CD8-positive, alpha-beta memory T cell (primary cell): ENCODE results near the gene ABCB1. TPM values are rescaled to one million over a fixed set of nuclear protein-coding genes. Genes with fewer than 3 reads are reported as not detected.
"Not testable (repeated sequence)": the region's sequence is repeated elsewhere in the genome, so short reads cannot be mapped to it uniquely, and the experiment has no call there.

Source experiments
- CTCF ChIA-PET: fragments of 350-600 bp; sonication (Branson Sonifier 250); formaldehyde crosslinking; loops from one replicate; lab custom pipeline; 2021; ENCODE audit warnings: antibody characterized with exemption; lab: Charles Lee
- POLR2A ChIA-PET: fragments of 350-600 bp; sonication (Branson Sonifier 250); formaldehyde crosslinking; loops from one replicate; lab custom pipeline; 2021; ENCODE audit warnings: antibody characterized with exemption; lab: Charles Lee
- DNase-seq, 5 donors: peaks; one replicate each; pipeline versions ENCODE4 v3.0.0 to v3.0.0-alpha.2; 2020 to 2022; ENCODE audit warnings: mixed read lengths in 1 of 5
- H3K27ac ChIP-seq: one replicate; pipeline ENCODE4 v1.7.0; 2013; ENCODE audit warnings: low read depth, mild to moderate bottlenecking, low read length, moderate library complexity
- H3K27me3 ChIP-seq: 2 replicates; pipeline ENCODE4 v1.7.0; 2013; ENCODE audit warnings: low read length, mild to moderate bottlenecking; ENCODE audit not compliant: insufficient read depth, poor library complexity, severe bottlenecking
- H3K36me3 ChIP-seq: 2 replicates; pipeline ENCODE4 v1.7.0; 2013; ENCODE audit warnings: mild to moderate bottlenecking, low read length, moderate library complexity; ENCODE audit not compliant: insufficient read depth
- H3K4me1 ChIP-seq: 2 replicates; pipeline ENCODE4 v1.7.0; 2013; ENCODE audit warnings: mild to moderate bottlenecking, low read length, moderate library complexity; ENCODE audit not compliant: insufficient read depth
- H3K4me3 ChIP-seq: 2 replicates; pipeline ENCODE4 v1.7.0; 2013; ENCODE audit warnings: mild to moderate bottlenecking, low read length
- H3K9me3 ChIP-seq: 2 replicates; pipeline ENCODE4 v1.7.0; 2013; ENCODE audit warnings: mild to moderate bottlenecking, low read length
- H3K27ac Mint-ChIP-seq, 8 donors: one replicate each; pipeline ENCODE4 v1.8.0; 2020 to 2021; ENCODE audit warnings: mixed read lengths in 8 of 8, mild to moderate bottlenecking in 6 of 8, inconsistent platforms in 3 of 8, moderate library complexity in 3 of 8
- H3K27me3 Mint-ChIP-seq, 2 donors: one replicate each; pipeline ENCODE4 v1.8.0; 2020 to 2021; ENCODE audit warnings: mixed read lengths in 2 of 2, mild to moderate bottlenecking in 1 of 2, moderate library complexity in 1 of 2
- H3K36me3 Mint-ChIP-seq, 3 donors: one replicate each; pipeline ENCODE4 v1.8.0; 2020 to 2021; ENCODE audit warnings: mixed read lengths in 3 of 3, inconsistent platforms in 1 of 3, mild to moderate bottlenecking in 1 of 3
- H3K4me1 Mint-ChIP-seq, 3 donors: one replicate each; pipeline ENCODE4 v1.8.0; 2020 to 2021; ENCODE audit warnings: mixed read lengths in 3 of 3, inconsistent platforms in 1 of 3, mild to moderate bottlenecking in 1 of 3
- H3K4me3 Mint-ChIP-seq, 7 donors: one replicate each; pipeline ENCODE4 v1.8.0; 2020 to 2021; ENCODE audit warnings: mixed read lengths in 7 of 7, mild to moderate bottlenecking in 6 of 7, moderate library complexity in 4 of 7, inconsistent platforms in 2 of 7
- H3K9me3 Mint-ChIP-seq, 5 donors: one replicate each; pipeline ENCODE4 v1.8.0; 2020 to 2022; ENCODE audit warnings: mixed read lengths in 5 of 5, mild to moderate bottlenecking in 3 of 5, moderate library complexity in 2 of 5, inconsistent platforms in 1 of 5
- polyA plus RNA-seq: library from polyadenylated mRNA; unstranded; fragments of 300-500 nt; fragmentation: Illumina TruSeq; gene quantifications from one replicate; pipeline ENCODE4 v1.2.3, GENCODE V29; 2021
- total RNA-seq, 2 experiments: library from RNA; stranded (reverse); gene quantifications; one replicate each; pipeline ENCODE4 v1.2.3, GENCODE V29; 2021

Gene ABCB1
- total and polyA plus RNA-seq, 3 experiments from 2014 or later = 17.0 to 44.7 (median 22.2) TPM

- H3K9me3 ChIP-seq = no peaks in the 10 kb centered on the region
- H3K36me3 ChIP-seq = no peaks in the 10 kb centered on the region
- H3K4me3 ChIP-seq = no peak within 1 kb of the TSS
- H3K27me3 ChIP-seq = peaks cover 24% of the 10 kb centered on the region
- H3K27ac ChIP-seq = no peak within 1 kb of the TSS
- POLR2A ChIA-PET = no interaction called here
- Mint-ChIP-seq H3K9me3 (peaks cover 0 to 4% (median 0%) of the 10 kb centered on the region in 5 donors), H3K27me3 (peaks cover 20 to 49% of the 10 kb centered on the region in 2 donors), H3K27ac (peak within 1 kb of the TSS in 1 of 8 donors; percentile 2), H3K4me1 (peaks cover 13 to 18% (median 14%) of the 10 kb centered on the region in 3 donors), H3K4me3 (peak within 1 kb of the TSS; percentile 13 to 73 (median 62)), H3K36me3 (no peaks in the 10 kb centered on the region)
- DNase-seq = no peak
- CTCF ChIA-PET = no interaction called here
- no peaks in the 10 kb centered on the region for H3K4me1 ChIP-seq
Observed at GRCh38 chr7:87475359-87476178, 125.1 kb downstream of the ABCB1 start, which contains the start of gene ABCB4. Gene ABCB4 (minus strand): TSS chr7:87475680. CDS start chr7:87475465, 215 bp downstream.

- ChIA-PET POLR2A (no interaction called here), CTCF (no interaction called here)
- peaks cover 20 to 49% of the 10 kb centered on the region in 2 donors for H3K27me3 Mint-ChIP-seq
- H3K36me3 Mint-ChIP-seq = no peaks in the 10 kb centered on the region
- no peak overlapping the region for H3K27ac ChIP-seq
- no peak overlapping the region for H3K4me3 ChIP-seq
- H3K36me3 ChIP-seq = no peaks in the 10 kb centered on the region
- H3K9me3 ChIP-seq = no peaks in the 10 kb centered on the region
- H3K27ac Mint-ChIP-seq = peak overlapping the region in 1 of 8 donors; percentile 2
- peak overlapping the region; percentile 13 to 73 (median 59) for H3K4me3 Mint-ChIP-seq
- H3K27me3 ChIP-seq = peaks cover 24% of the 10 kb centered on the region
- H3K9me3 Mint-ChIP-seq = peaks cover 0 to 7% (median 3%) of the 10 kb centered on the region in 5 donors
- peaks cover 13 to 18% (median 14%) of the 10 kb centered on the region in 3 donors for H3K4me1 Mint-ChIP-seq
- no peak for DNase-seq
- H3K4me1 ChIP-seq = no peaks in the 10 kb centered on the region
Observed at GRCh38 chr7:87474533-87475358, 125.9 kb downstream of the ABCB1 start.

GRCh38 chr7:87473986-87474385 is 126.7 kb downstream of the ABCB1 start:
- H3K27me3 Mint-ChIP-seq = peaks cover 20 to 49% of the 10 kb centered on the region in 2 donors
- Histone ChIP-seq H3K36me3 (no peaks in the 10 kb centered on the region), H3K27ac (no peak overlapping the region)

GRCh38 chr7:87473192-87473591 is 127.5 kb downstream of the ABCB1 start:
- Mint-ChIP-seq H3K36me3 (no peaks in the 10 kb centered on the region), H3K27ac (no peak overlapping the region), H3K9me3 (peaks cover 0 to 7% (median 4%) of the 10 kb centered on the region in 5 donors), H3K4me3 (no peak overlapping the region), H3K27me3 (peaks cover 20 to 49% of the 10 kb centered on the region in 2 donors), H3K4me1 (peaks cover 13 to 18% (median 14%) of the 10 kb centered on the region in 3 donors)
- H3K9me3 ChIP-seq = no peaks in the 10 kb centered on the region
- no peak overlapping the region for H3K27ac ChIP-seq
- DNase-seq = no peak
- no peak overlapping the region for H3K4me3 ChIP-seq
- no peaks in the 10 kb centered on the region for H3K4me1 ChIP-seq
- H3K27me3 ChIP-seq = peaks cover 19% of the 10 kb centered on the region
- ChIA-PET POLR2A (no interaction called here), CTCF (no interaction called here)
- H3K36me3 ChIP-seq = no peaks in the 10 kb centered on the region

More at GRCh38 chr7:87473986-87474385, 126.7 kb downstream of the ABCB1 start:
- peaks cover 24% of the 10 kb centered on the region for H3K27me3 ChIP-seq
- CTCF ChIA-PET = no interaction called here
- Mint-ChIP-seq H3K4me1 (peaks cover 13 to 18% (median 14%) of the 10 kb centered on the region in 3 donors), H3K4me3 (peak overlapping the region in 1 of 7 donors; percentile 53), H3K36me3 (no peaks in the 10 kb centered on the region), H3K27ac (no peak overlapping the region), H3K9me3 (peaks cover 0 to 7% (median 3%) of the 10 kb centered on the region in 5 donors)
- no peaks in the 10 kb centered on the region for H3K9me3 ChIP-seq
- no peaks in the 10 kb centered on the region for H3K4me1 ChIP-seq
- no peak for DNase-seq
- POLR2A ChIA-PET = no interaction called here
- H3K4me3 ChIP-seq = no peak overlapping the region

- H3K4me3 ChIP-seq = no peak overlapping the region
- peaks cover 22 to 38% of the 10 kb centered on the region in 2 donors for H3K27me3 Mint-ChIP-seq
- H3K27ac ChIP-seq = no peak overlapping the region
- no peaks in the 10 kb centered on the region for H3K9me3 ChIP-seq
- ChIA-PET CTCF (no interaction called here), POLR2A (no interaction called here)
- H3K4me3 Mint-ChIP-seq = no peak overlapping the region
- no peaks in the 10 kb centered on the region for H3K4me1 ChIP-seq
- peaks cover 0 to 13% (median 9%) of the 10 kb centered on the region in 5 donors for H3K9me3 Mint-ChIP-seq
- H3K27ac Mint-ChIP-seq = no peak overlapping the region
- H3K27me3 ChIP-seq = peaks cover 14% of the 10 kb centered on the region
- no peak for DNase-seq
- no peaks in the 10 kb centered on the region for H3K36me3 ChIP-seq
- peaks cover 12 to 17% (median 14%) of the 10 kb centered on the region in 3 donors for H3K4me1 Mint-ChIP-seq
- no peaks in the 10 kb centered on the region for H3K36me3 Mint-ChIP-seq
Observed at GRCh38 chr7:87471473-87471872, 129.2 kb downstream of the ABCB1 start.

GRCh38 chr7:87469204-87469603 is 131.5 kb downstream of the ABCB1 start:
- H3K9me3 ChIP-seq, H3K4me3 ChIP-seq, POLR2A ChIA-PET, H3K4me1 Mint-ChIP-seq, CTCF ChIA-PET, H3K27me3 ChIP-seq, DNase-seq, H3K4me3 Mint-ChIP-seq, H3K36me3 ChIP-seq, H3K4me1 ChIP-seq, H3K36me3 Mint-ChIP-seq, H3K27ac Mint-ChIP-seq, H3K27ac ChIP-seq: not testable (repeated sequence)
- Mint-ChIP-seq H3K9me3 (peaks cover 0 to 14% (median 11%) of the 10 kb centered on the region in 5 donors), H3K27me3 (peaks cover 8 to 28% of the 10 kb centered on the region in 2 donors)

GRCh38 chr7:87465534-87465880 is 135.2 kb downstream of the ABCB1 start:
- POLR2A ChIA-PET, H3K4me1 ChIP-seq, DNase-seq, H3K4me3 Mint-ChIP-seq, H3K36me3 ChIP-seq, H3K4me3 ChIP-seq, H3K36me3 Mint-ChIP-seq, H3K27me3 ChIP-seq, H3K27ac ChIP-seq, H3K9me3 ChIP-seq: not testable (repeated sequence)
- Mint-ChIP-seq H3K27me3 (peaks cover 12 to 24% of the 10 kb centered on the region in 2 donors), H3K9me3 (peaks cover 0 to 14% (median 11%) of the 10 kb centered on the region in 5 donors), H3K4me1 (peaks cover 7 to 15% (median 12%) of the 10 kb centered on the region in 3 donors), H3K27ac (peak overlapping the region in 1 of 8 donors; percentile 80)
- CTCF ChIA-PET = interaction anchor here (1.1 kb wide), 1 partner anchor 16 kb away, joined by 3 read pairs; no protein-coding TSS in a partner anchor
